Pancreas (tissue), 10 donors: ENCODE data around the gene FAM209B. TPM values are rescaled to one million over a fixed set of nuclear protein-coding genes. Genes with fewer than 3 reads are reported as not detected.
"Not testable (repeated sequence)": the region's sequence is repeated elsewhere in the genome, so short reads cannot be mapped to it uniquely, and the experiment has no call there.

ENCODE experiments used
- ATAC-seq, 4 donors: fragments of 200-7000 bp; cut with Tn5 transposase; one replicate each; pipeline versions ENCODE4 v1.8.0 to v1.9.1; 2020; ENCODE audit warnings: mild to moderate bottlenecking in 4 of 4, moderate library complexity in 4 of 4
- DNase-seq, 6 donors: peaks; one replicate each; pipeline ENCODE4 v3.0.0-alpha.2; 2020
- FAIRE-seq: peaks from 2 replicates; lab custom pipeline; 2012; peaks lifted over from hg19 to GRCh38; lab: Jason Lieb, UNC
- H3K27ac ChIP-seq, 4 donors: fragments of 200-600 bp; sonication (generic); 1 replicate in 3 of 4; 2 replicates in 1 of 4; pipeline versions ENCODE4 v1.5.0 to v1.8.0; 2020
- H3K27me3 ChIP-seq, 4 donors: fragments of 200-600 bp; one replicate each; pipeline ENCODE4 v1.8.0; 2021
- H3K36me3 ChIP-seq, 3 donors: fragments of 200-600 bp; sonication (generic) in 1 of 3; one replicate each; pipeline versions ENCODE4 v1.5.0 to v1.8.0; 2020 to 2021
- H3K4me1 ChIP-seq, 3 donors: fragments of 200-600 bp; one replicate each; pipeline ENCODE4 v1.8.0; 2021
- H3K4me3 ChIP-seq, 4 donors: fragments of 200-600 bp; sonication (generic) in 2 of 4; one replicate each; pipeline versions ENCODE4 v1.5.0 to v1.8.0; 2020 to 2021
- H3K9me3 ChIP-seq, 4 donors: fragments of 200-600 bp; one replicate each; pipeline ENCODE4 v1.8.0; 2021
- WGBS, 2 donors: extraction: QIAGEN DNeasy Blood & Tissue Kit; methylation state at CpG; one replicate each; pipeline ENCODE4 v1.1.7; 2013; 5-methylcytosine and 5-hydroxymethylcytosine counted together
- intact Hi-C, 3 donors: fragments of 100-400 bp; cut with DNase I; formaldehyde crosslinking; loops; one replicate each; pipeline versions ENCODE4 v1.11.1 to v1.14.2; 2022
- polyA plus RNA-seq, 2 donors: library from polyadenylated mRNA; stranded (reverse); fragments of 200-250 nt; gene quantifications; one replicate each; pipeline ENCODE4 v1.2.3, GENCODE V29; 2013
- total RNA-seq, 6 donors: library from RNA; stranded (reverse); fragmentation: NEBNext Ultra II Directional in 4 of 6; extraction: Animal tissue kit (Norgen Biotek cat#: 25700) in 4 of 6; gene quantifications; one replicate each; pipeline versions ENCODE4 v1.2.1 to v1.2.4, GENCODE V29; 2021 to 2023
- TF ChIP-seq, protein P1 (sequence below), 4 donors: fragments of 200-600 bp; sonication (generic) in 3 of 4; IDR thresholded peaks; one replicate each; pipeline versions ENCODE4 v1.5.0 to v1.8.0; 2021; ENCODE audit warnings: antibody characterized with exemption in 4 of 4
- donor health status: healthy with polysubstance abuse.
- donor health status: DM: no; HTN: no; CAD: no; lungs with moderate emphysema.
- donor health status: DM: no; HTN: no; CAD: no.
- donor health status: control.
- donor health status: control.
- donor health status: Bipolar disorder and iron deficiency.
- donor health status: DM: yes; HTN: yes; CAD: no.
- donor health status: DM: no; HTN: no; CAD: no.
- donor health status: DM: no; HTN: no; CAD: no.
- donor health status: DM: yes; HTN: yes; CAD: no.

FAM209B gene
- total and polyA plus RNA-seq, 8 donors: 0.28 to 2.0 (median 1.0) TPM; not detected in 4

DNA sequence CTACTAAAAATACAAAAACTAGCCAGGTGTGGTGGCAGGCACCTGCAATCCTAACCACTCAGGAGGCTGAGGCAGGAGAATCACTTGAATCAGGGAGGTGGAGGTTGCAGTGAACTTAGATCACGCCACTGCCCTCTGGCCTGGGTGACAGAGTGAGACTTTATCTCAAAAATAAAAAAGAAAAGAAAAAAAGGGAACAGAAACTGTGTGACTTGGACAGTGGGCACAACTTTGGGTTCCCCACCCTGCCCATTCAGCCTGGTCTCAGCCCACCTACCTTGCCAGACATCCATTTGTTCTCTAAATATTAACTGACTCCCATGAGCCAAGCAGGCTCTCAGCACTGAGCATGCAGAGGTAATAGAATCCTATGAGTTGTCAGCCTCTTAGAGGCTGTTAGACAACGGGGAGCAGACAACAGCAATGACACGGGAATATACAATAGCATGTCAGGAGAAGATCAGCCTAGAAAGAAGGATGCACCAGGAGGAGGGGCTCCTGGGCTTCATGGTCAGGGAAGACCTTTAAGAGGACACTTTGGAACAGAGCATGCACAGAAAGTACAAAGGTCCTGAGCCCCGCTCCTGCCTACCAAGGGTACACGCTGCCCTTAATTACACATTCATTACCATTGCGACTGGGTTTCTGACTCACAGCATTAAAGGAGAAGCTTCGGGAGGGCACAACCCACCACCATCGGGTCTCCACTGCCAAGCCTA lies 20.0 kb downstream of the FAM209B start:
- intact Hi-C loops: no loop called here
- Histone ChIP-seq H3K27ac (no peak overlapping the region), H3K4me1 (no peaks in the 10 kb centered on the region), H3K27me3 (no peaks in the 10 kb centered on the region), H3K36me3 (no peaks in the 10 kb centered on the region), H3K9me3 (no peaks in the 10 kb centered on the region), H3K4me3 (no peak overlapping the region)
- no peak for ATAC-seq
- DNase-seq: no peak
- 48 to 52% methylated on average over 8 of the region's 8 CpGs for WGBS, 2 donors
- FAIRE-seq: no peak
- TF ChIP-seq, protein P1, sequence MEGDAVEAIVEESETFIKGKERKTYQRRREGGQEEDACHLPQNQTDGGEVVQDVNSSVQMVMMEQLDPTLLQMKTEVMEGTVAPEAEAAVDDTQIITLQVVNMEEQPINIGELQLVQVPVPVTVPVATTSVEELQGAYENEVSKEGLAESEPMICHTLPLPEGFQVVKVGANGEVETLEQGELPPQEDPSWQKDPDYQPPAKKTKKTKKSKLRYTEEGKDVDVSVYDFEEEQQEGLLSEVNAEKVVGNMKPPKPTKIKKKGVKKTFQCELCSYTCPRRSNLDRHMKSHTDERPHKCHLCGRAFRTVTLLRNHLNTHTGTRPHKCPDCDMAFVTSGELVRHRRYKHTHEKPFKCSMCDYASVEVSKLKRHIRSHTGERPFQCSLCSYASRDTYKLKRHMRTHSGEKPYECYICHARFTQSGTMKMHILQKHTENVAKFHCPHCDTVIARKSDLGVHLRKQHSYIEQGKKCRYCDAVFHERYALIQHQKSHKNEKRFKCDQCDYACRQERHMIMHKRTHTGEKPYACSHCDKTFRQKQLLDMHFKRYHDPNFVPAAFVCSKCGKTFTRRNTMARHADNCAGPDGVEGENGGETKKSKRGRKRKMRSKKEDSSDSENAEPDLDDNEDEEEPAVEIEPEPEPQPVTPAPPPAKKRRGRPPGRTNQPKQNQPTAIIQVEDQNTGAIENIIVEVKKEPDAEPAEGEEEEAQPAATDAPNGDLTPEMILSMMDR (IDR thresholded peaks at IDR 0.05): no peak

DNA sequence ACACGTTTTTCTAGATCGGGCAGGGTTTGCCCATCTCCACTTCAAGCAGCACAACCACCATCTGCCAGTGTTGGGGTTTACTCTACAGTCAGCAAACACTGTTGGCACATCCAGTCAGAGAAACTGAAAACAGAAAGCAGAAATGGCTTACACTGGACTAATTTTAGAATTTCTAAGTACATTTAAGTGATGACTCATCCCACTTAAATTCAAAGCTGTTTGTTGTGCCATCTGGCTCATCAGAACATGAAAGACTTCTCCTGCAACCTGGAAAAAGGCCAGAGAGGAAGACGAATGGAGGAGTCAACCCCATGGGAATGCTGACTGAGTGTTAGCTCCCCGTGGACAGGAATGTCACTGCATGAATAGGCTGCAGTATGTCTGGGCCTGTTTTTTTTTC lies 21.8 kb downstream of the FAM209B start:
- 23 to 31% methylated on average over 4 of the region's 4 CpGs for WGBS, 2 donors
- DNase-seq: peak in 3 of 6 donors; percentile 11 to 39 (median 16)
- Histone ChIP-seq H3K4me1 (no peaks in the 10 kb centered on the region), H3K27me3 (no peaks in the 10 kb centered on the region), H3K27ac (no peak overlapping the region), H3K9me3 (no peaks in the 10 kb centered on the region), H3K36me3 (no peaks in the 10 kb centered on the region), H3K4me3 (no peak overlapping the region)
- peak in 3 of 4 donors; percentile 78 to 93 (median 87) for ATAC-seq
- no peak for FAIRE-seq
- intact Hi-C loops: no loop called here
- TF ChIP-seq, protein P1 (IDR thresholded peaks at IDR 0.05): no peak

DNA sequence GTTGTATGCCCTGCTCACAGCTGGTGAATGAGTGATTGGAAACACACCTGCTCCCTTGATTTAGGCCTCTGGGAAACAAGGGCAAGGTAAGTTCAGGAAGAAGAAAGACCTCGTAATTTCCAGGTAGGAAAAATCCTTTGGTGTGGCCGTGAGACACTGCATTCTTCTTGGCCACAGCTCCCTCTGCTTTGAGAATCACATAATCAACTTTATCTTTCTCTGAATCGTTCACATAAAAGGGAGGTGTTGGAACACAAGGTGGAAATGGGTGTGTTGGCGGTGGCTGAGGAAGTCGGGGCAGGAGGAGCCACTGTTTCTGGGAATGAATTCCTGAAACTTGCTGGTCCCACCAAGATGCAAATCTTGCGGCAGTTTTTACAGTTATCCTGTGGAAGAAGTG lies 25.9 kb downstream of the FAM209B start:
- ATAC-seq (no peak), FAIRE-seq (no peak), DNase-seq (no peak)
- WGBS, 2 donors: 47 to 59% methylated on average over 6 of the region's 6 CpGs
- Histone ChIP-seq H3K36me3 (no peaks in the 10 kb centered on the region), H3K27me3 (no peaks in the 10 kb centered on the region), H3K4me1 (no peaks in the 10 kb centered on the region), H3K27ac (no peak overlapping the region), H3K9me3 (no peaks in the 10 kb centered on the region), H3K4me3 (no peak overlapping the region)
- TF ChIP-seq, protein P1 (IDR thresholded peaks at IDR 0.05): no peak
- intact Hi-C loops: no loop called here

DNA sequence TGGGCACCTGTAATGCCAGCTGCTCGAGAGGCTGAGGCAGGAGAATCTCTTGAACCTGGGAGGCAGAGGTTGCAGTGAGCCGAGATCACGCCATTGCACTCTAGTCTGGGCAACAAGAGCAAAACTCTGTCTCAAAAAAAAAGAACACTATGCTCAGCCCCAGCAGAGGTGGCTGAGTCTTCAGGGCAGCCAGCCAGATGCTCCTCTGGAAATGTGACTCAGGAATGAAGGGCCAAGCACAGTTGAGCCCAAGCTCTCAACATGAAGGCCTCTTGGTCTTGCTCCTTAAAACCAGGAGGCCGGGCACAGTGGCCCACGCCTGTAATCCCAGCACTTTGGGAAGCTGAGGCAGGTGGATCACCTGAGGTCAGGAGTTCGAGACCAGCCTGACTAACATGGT lies 31.5 kb downstream of the FAM209B start:
- DNase-seq, intact Hi-C loops, H3K9me3 ChIP-seq, FAIRE-seq, H3K36me3 ChIP-seq, H3K4me1 ChIP-seq, H3K27ac ChIP-seq, ATAC-seq, H3K27me3 ChIP-seq, H3K4me3 ChIP-seq: not testable (repeated sequence)
- WGBS, 2 donors: 82 to 93% methylated on average over 6 of the region's 6 CpGs

DNA sequence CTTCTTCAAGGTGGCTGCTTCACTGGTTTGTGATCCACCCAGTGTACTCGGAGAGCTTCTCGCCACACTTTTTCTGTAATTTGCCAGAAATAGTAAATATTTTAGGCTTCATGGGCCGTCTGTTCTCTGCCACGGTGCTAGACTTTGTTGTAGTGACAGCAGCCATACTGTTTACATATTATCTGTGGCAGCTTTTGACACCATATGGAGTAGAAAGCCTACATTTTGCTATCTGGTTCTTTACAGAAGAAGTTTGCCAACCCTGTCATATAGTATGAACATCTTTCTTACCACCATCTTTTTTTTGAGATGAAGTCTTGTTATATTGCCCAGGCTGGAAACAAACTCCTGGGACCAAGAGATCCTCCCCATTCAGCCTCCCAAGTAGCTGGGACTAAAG lies 32.5 kb downstream of the FAM209B start:
- 75 to 92% methylated on average over 4 of the region's 4 CpGs for WGBS, 2 donors
- Histone ChIP-seq H3K36me3 (no peaks in the 10 kb centered on the region), H3K4me1 (no peaks in the 10 kb centered on the region), H3K9me3 (no peaks in the 10 kb centered on the region), H3K27ac (no peak overlapping the region), H3K27me3 (no peaks in the 10 kb centered on the region), H3K4me3 (no peak overlapping the region)
- ATAC-seq (no peak), DNase-seq (no peak), FAIRE-seq (no peak)
- intact Hi-C loops: no loop called here
- TF ChIP-seq, protein P1 (IDR thresholded peaks at IDR 0.05): no peak
